B cell (primary cell): ENCODE results near the gene DDX27.

Source experiments
- CTCF ChIP-seq: fragments of 200-600 bp; IDR thresholded peaks from one replicate; pipeline ENCODE4 v1.8.0; 2022; ENCODE audit warnings: antibody characterized with exemption, mild to moderate bottlenecking
- EZH2 ChIP-seq: IDR thresholded peaks from 2 replicates; pipeline ENCODE4 v1.6.1; 2012; ENCODE audit warnings: borderline replicate concordance, low read depth, mild to moderate bottlenecking, moderate library complexity, low read length; ENCODE audit not compliant: insufficient read depth, poor library complexity, severe bottlenecking

GRCh38 chr20:49215232-49215631 lies 4.0 kb upstream of the DDX27 start:
- TF ChIP-seq CTCF (no peak), EZH2 (no peak)
